Skeletal muscle tissue (tissue), 4 donors: ENCODE measurements around the gene NRTN. TPM values are rescaled to one million over a fixed set of nuclear protein-coding genes. Genes with fewer than 3 reads are reported as not detected.

Experiments used
- H3K27ac ChIP-seq: one replicate; pipeline ENCODE4 v1.7.0; 2013; ENCODE audit warnings: mild to moderate bottlenecking, low read depth, low read length, inconsistent platforms
- H3K27me3 ChIP-seq, 3 donors: one replicate each; pipeline ENCODE4 v1.7.0; 2013; ENCODE audit warnings: low read length in 3 of 3; ENCODE audit not compliant: control insufficient read depth in 3 of 3, insufficient read depth in 3 of 3
- H3K36me3 ChIP-seq, 3 donors: one replicate each; pipeline ENCODE4 v1.7.0; 2013; ENCODE audit warnings: low read length in 3 of 3; ENCODE audit not compliant: control insufficient read depth in 3 of 3, insufficient read depth in 3 of 3
- H3K4me1 ChIP-seq, 3 donors: one replicate each; pipeline ENCODE4 v1.7.0; 2013; ENCODE audit warnings: low read length in 3 of 3, mild to moderate bottlenecking in 3 of 3; ENCODE audit not compliant: control insufficient read depth in 3 of 3, insufficient read depth in 3 of 3
- H3K4me3 ChIP-seq, 3 donors: one replicate each; pipeline ENCODE4 v1.7.0; 2013; ENCODE audit warnings: low read length in 3 of 3
- H3K9ac ChIP-seq, 3 donors: one replicate each; pipeline ENCODE4 v1.7.0; 2013; ENCODE audit warnings: low read length in 3 of 3, mild to moderate bottlenecking in 3 of 3, moderate library complexity in 2 of 3, low read depth in 1 of 3
- H3K9me3 ChIP-seq, 3 donors: one replicate each; pipeline ENCODE4 v1.7.0; 2013; ENCODE audit warnings: low read length in 3 of 3; ENCODE audit not compliant: control insufficient read depth in 3 of 3
- total RNA-seq: library from RNA; depleted of rRNA; stranded (reverse); fragments of >200 nt; gene quantifications from one replicate; pipeline ENCODE4 v1.2.3, GENCODE V29; 2014
- donor health status: Osteomylitis.

NRTN gene
- total RNA-seq, 1 donor from 2014 or later, result not detected

DNA sequence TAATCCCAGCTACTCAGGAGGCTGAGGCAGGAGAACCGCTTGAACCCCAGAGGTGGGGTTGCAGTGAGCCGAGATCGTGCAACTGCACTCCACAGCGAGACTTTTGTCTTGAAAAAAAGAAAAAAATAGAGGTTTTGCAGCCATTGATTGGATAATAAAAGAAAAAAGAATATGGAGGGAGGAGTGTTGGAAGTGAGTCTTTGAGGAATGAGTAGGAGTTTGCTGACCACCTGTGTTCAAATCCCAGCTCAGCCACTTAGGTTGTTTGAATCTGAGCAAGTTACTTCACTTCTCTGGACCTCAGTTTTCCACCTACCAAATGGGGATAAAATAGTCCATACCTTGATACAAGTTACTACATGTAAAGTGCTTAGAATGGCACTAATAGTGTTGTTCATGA is 6.2 kb downstream of the NRTN start:
- Histone ChIP-seq H3K9me3 (no peaks in the 10 kb centered on the region), H3K4me3 (no peak overlapping the region), H3K27ac (no peak overlapping the region), H3K9ac (no peak overlapping the region), H3K4me1 (no peaks in the 10 kb centered on the region), H3K36me3 (no peaks in the 10 kb centered on the region), H3K27me3 (peaks cover 17 to 22% (median 21%) of the 10 kb centered on the region in 3 donors)

DNA sequence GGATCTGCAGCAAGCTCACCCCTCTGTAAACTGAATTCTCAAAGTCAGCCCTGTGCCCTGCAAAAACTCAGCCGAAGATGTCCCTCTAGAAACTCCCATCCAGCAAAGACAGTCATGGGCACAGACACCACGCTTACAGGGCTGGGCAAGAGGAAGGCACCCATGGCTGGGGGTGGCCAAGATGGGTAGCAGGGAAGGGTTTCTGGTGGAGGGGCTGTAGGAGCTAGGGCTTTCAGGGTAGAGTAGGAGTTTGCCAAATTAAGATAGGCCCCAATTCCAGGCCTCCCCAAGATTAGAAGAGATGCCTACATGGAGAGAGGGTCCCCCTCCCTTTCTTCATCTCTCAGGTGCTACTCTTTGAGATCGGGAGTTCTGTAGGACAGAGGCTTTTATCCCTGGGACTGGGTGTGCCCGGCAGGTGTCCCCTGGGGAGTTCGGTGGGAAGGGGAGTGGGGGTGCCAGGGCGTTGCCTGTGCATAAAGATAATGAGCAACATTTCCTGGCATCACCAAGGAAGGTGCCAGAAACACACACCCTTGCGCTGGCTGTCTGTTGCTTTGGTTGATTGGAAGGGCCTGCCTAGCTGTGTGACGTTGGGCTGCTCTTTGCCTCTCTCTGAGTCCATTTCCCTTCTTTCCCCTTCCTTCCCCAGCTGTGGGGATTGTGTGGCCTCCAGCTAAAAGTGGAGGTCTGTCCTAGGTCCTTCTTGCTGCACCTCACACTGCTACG is 9.4 kb downstream of the NRTN start:
- Histone ChIP-seq H3K36me3 (no peaks in the 10 kb centered on the region), H3K9ac (no peak overlapping the region), H3K27ac (no peak overlapping the region), H3K27me3 (peaks cover 17 to 28% (median 26%) of the 10 kb centered on the region in 3 donors), H3K4me3 (no peak overlapping the region), H3K9me3 (no peaks in the 10 kb centered on the region), H3K4me1 (no peaks in the 10 kb centered on the region)

DNA sequence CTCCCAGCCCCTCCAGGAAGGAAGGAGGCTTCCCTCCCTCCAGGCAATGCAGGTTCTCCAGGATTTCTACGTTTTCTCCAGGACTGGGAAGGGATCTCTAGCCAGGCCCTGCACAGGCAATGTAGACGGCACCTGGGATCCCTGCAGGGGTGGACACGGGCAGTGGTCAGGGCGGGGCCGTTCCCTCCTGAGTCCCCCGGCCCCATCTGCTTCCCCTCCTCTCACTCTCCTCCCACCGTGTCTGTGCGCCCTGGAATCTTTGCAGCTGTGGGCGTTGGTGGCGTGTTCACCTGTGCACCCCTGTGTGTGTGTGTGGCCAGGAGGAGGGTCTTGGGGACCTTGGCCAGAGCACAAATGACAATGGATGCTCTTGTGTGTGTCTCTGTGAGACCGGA is 10.0 kb downstream of the NRTN start:
- Histone ChIP-seq H3K9ac (no peak overlapping the region), H3K4me3 (no peak overlapping the region), H3K27ac (no peak overlapping the region), H3K9me3 (no peaks in the 10 kb centered on the region), H3K36me3 (no peaks in the 10 kb centered on the region), H3K4me1 (no peaks in the 10 kb centered on the region), H3K27me3 (peaks cover 17 to 28% (median 26%) of the 10 kb centered on the region in 3 donors)

DNA sequence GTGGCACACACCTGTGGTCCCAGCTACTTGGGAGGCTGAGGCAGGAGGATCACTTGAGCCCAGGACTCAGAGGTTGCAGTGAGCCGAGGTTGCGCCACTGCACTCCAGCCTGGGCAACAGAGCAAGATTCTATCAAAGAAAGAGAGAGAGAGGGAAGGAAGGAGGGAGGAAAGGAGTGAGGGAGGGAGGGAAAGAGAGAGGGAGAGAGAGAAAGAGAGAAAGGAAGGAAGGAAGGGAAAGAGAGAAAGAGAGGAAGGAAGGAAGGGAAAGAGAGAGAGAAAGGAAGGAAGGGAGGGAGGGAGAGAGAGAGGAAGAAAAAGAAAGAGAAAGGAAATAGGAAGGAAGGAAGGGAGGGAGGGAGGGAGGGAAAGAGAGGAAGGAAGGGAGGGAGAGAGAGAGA is 12.4 kb downstream of the NRTN start:
- H3K9ac ChIP-seq, result no peak overlapping the region
- H3K4me3 ChIP-seq, result no peak overlapping the region
- H3K36me3 ChIP-seq, result no peaks in the 10 kb centered on the region
- no peaks in the 10 kb centered on the region for H3K4me1 ChIP-seq
- no peak overlapping the region for H3K27ac ChIP-seq
- H3K9me3 ChIP-seq, result no peaks in the 10 kb centered on the region
- peaks cover 21 to 31% (median 31%) of the 10 kb centered on the region in 3 donors for H3K27me3 ChIP-seq

DNA sequence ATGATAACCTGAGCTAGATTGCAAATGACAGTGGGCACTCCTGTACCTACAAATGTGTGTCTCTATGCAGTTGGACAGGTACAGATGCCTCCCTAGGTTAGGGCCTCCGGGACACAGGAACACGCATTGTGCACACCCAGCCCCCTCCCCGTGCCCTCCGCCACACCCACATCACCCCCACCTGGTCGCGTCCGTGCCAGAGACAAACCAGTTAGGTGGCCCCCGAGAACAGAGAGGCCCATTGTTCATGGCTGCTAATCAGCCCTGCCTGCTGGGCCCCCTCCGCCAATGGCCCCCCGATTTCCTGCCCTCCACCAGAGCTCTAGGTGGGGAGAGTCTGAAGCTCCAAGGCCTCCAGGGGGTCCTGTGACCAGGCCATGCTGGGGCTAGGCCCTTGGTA is 13.7 kb downstream of the NRTN start:
- H3K9me3 ChIP-seq, result no peaks in the 10 kb centered on the region
- H3K4me3 ChIP-seq, result no peak overlapping the region
- no peak overlapping the region for H3K27ac ChIP-seq
- no peaks in the 10 kb centered on the region for H3K4me1 ChIP-seq
- H3K27me3 ChIP-seq, result peaks cover 24 to 35% (median 29%) of the 10 kb centered on the region in 3 donors
- H3K36me3 ChIP-seq, result no peaks in the 10 kb centered on the region
- H3K9ac ChIP-seq, result no peak overlapping the region

DNA sequence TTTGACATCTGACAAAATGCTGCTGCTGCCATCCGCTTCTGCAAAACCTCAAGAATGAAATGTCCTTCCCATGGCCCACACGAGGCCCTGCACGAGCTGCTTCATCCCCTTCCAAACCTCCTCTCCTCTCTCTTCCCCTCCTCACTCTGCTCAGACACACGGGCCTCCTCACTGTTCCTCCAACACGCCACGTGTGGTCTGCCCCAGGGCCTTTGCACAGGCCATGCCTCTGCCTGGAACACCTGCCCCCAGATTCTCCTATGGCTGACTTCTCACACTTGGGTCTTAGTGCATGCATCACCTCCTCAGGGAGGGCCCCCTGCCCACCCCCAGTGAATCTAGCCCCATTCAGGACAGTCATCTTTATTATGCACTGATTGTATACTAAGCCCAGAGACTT is 15.9 kb downstream of the NRTN start:
- Histone ChIP-seq H3K4me3 (no peak overlapping the region), H3K27ac (no peak overlapping the region), H3K9me3 (no peaks in the 10 kb centered on the region), H3K9ac (no peak overlapping the region), H3K27me3 (peaks cover 18 to 24% (median 22%) of the 10 kb centered on the region in 3 donors), H3K4me1 (no peaks in the 10 kb centered on the region), H3K36me3 (no peaks in the 10 kb centered on the region)

DNA sequence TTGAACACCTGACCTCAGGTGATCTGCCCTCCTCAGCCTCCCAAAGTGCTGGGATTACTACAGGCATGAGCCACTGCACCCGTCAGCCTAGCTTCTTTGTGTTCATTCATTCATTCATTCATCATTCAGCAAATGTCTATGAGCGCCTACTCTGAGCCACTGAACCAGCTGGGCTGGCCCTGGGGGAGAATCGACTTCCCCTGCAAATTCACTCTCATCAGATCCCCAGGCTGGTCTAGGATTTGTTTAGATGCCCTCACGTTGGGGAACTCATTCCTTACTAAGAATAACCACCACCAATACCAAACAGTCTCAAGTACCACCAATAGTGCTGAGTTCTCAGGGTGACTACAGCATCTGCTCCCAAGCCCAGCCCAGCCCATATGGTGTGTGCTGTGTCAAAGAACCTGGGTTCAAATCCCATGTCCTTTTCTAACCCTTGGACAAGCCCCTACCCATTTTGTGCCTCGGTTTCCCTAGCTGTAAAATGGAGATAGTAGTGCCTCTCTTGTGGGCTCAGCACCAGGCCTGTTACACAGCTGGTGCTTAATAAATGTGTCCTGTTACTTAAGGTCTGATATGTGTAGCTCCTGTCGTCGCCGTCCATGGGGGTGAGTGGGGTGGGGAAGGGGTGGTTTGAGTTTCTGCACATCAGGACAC is 16.8 kb downstream of the NRTN start:
- H3K27me3 ChIP-seq, result peaks cover 21 to 29% (median 22%) of the 10 kb centered on the region in 3 donors
- H3K9me3 ChIP-seq, result no peaks in the 10 kb centered on the region
- H3K4me3 ChIP-seq, result no peak overlapping the region
- no peak overlapping the region for H3K9ac ChIP-seq
- H3K27ac ChIP-seq, result no peak overlapping the region
- H3K4me1 ChIP-seq, result no peaks in the 10 kb centered on the region
- no peaks in the 10 kb centered on the region for H3K36me3 ChIP-seq

DNA sequence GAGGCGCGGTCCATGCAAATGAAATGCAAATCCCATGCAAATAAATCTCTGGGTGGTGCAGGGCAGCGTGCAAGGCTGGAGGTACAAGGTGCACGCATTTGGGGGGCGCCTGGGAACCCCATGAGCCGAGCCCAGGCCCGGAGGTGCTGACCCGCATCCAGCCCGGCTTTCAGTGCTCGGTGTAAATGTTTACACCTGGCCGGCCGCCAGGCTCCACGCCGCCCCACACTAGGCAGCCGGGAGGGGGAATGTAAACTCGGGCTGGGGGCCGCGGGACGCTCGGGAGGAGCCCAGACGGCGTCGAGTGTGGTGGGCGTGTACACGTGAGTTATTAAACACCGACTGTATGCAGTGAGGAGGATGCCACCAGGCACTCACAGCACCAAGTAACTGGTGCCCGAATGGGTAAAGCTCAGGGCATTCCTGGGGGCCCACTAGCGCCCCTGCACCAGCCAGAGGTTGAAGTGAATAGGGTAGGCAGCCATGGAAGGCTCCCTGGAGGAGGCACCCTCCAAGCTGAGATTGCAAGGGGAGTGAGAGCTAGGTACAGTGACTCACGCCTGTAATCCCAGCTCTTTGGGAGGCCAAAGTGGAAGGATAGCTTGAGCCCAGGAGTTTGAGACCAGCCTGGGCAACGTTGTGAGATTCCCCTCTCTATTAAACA is 17.4 kb downstream of the NRTN start:
- peaks cover 22 to 31% (median 22%) of the 10 kb centered on the region in 3 donors for H3K27me3 ChIP-seq
- no peaks in the 10 kb centered on the region for H3K36me3 ChIP-seq

DNA sequence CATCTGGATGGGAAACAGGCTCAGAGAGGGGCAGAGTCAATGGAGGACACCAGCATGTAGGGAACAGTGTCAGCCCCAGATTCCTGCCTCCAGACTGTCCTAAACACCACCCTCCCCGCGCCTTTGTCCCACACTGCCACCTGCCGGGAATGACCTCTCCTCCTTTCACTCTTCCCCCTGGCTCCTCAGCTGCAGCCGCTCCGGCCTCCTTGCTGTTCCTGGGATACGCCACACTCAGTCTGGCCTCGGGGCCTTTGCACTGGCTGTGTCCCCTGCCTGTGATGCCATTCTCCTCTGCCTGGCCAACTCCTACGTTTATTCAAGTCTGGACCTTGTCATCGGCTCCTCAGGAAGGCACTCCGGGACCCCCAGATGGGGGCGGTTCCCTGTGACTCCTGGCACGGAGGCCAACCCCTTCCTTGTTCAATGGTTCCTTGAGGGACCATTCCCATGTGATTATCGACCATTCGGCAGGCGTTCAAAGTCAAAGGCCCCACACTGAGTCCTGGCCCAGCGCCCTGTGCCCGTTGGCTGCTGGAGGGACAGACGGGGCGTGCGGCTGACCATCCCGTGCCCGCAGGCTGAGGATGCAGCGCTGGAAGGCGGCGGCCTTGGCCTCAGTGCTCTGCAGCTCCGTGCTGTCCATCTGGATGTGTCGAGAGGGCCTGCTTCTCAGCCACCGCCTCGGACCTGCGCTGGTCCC is 18.9 kb downstream of the NRTN start:
- Histone ChIP-seq H3K27ac (no peak overlapping the region), H3K27me3 (peaks cover 22 to 35% (median 24%) of the 10 kb centered on the region in 3 donors), H3K9ac (no peak overlapping the region), H3K36me3 (no peaks in the 10 kb centered on the region), H3K4me3 (no peak overlapping the region), H3K9me3 (no peaks in the 10 kb centered on the region), H3K4me1 (peaks cover 0 to 3% (median 0%) of the 10 kb centered on the region in 3 donors)

More for the DNA sequence above, 17.4 kb downstream of the NRTN start:
- Histone ChIP-seq H3K9me3 (no peaks in the 10 kb centered on the region), H3K27ac (no peak overlapping the region), H3K9ac (no peak overlapping the region), H3K4me3 (no peak overlapping the region), H3K4me1 (no peaks in the 10 kb centered on the region)
